GM21367 (cell line): ENCODE results near the gene POLR3GL.
A peak's percentile ranks its signal among the peaks of the same experiment; 100 is the strongest.

Experiments used
- ATAC-seq: cut with Tn5 transposase; IDR thresholded peaks from one replicate; pipeline ENCODE4 v1.9.1; 2021; ENCODE audit not compliant: unreplicated experiment

The POLR3GL gene

DNA sequence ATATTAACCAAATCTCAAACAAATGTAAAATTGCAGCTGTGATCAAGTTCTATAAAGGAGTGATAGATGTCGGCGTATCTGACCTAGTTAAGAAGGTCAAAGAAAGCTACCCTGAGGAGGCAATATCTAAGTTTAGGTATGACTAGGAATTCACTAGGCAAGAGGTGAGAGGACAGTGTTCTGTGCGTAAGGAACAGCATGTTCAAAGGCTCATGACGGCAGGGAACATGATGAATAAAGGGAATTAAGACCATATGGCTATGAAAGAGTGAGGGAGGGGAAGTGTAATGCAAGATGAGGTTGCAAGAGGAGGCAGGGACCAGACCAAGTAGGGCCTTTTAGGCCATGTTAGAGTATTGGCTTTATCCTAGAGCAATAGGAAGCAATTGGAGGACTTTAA lies 15.3 kb upstream of the POLR3GL start:
- ATAC-seq: no peak

DNA sequence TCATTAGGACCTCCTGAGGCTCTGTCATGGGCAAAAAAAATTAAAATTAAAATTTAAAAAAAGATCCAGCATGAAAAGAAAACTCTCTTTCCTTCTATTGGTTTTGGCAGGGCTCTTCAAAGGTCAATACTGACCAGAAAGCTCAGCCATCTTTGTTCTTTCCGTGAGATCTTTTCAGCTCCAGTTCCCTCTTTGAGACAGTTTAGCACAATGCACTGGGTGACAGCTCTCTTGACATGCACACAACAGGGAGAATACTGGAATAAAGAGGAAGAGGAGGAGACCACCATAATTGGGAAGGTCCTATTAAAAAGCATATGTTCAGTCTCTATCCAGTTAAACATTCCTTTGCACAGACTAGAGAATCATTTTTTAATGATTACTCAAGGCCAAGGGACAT lies 13.0 kb upstream of the POLR3GL start:
- no peak for ATAC-seq

DNA sequence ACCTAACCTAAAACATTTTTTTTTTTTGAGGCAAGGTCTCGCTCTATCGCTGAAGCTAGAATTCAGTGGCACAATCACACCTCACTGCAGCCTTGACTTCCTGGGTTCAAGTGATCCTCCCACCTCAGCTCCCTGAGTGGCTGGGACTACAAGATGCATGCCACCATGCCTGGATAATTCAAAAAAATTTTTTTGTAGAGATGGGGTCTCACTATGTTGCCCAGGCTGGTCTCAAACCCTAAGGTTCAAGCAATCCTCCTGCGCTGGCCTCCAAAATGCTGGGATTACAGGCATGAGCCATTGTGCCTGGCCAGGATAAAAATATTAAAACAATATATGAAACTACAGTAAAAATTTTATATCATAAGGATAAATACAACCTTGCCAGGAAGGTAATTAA lies 11.6 kb upstream of the POLR3GL start:
- no peak for ATAC-seq

DNA sequence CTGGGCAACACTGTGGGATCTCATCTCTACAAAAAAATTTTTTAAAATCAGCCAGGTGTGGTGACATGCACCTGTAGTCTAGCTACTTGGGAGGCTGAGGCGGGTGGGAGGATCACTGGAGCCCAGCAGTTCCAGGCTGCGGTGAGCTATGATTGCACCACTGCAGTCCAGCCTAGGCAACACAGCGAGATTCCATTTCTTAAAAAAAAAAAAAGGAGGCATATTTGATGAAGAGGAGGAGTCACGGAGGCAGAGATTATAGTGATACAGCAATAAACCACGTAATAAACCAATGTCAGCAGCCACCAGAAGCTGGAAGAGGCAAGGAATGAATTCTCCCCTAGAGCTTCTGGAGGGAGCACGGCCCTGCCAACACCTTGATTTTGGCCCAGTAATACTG lies 10.6 kb upstream of the POLR3GL start:
- no peak for ATAC-seq

DNA sequence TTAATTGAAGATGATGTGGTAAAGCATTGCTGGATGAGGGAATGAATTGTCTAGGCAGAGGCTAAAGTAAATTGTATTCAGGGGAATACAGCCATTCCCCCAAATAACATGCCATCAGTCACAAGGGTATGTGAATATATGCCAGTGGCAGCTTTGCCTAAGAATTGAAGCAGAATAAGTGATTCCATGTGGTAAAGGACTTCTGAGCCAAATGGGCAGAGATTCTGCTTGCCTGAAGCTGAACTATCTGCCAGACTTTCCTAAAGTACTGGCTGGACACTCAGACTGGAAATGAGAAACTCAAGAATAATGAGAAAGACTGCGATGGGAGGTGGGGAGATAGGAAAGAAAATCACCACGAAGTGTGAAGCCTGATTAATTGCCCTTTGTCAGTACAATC lies 9.1 kb upstream of the POLR3GL start:
- no peak for ATAC-seq

DNA sequence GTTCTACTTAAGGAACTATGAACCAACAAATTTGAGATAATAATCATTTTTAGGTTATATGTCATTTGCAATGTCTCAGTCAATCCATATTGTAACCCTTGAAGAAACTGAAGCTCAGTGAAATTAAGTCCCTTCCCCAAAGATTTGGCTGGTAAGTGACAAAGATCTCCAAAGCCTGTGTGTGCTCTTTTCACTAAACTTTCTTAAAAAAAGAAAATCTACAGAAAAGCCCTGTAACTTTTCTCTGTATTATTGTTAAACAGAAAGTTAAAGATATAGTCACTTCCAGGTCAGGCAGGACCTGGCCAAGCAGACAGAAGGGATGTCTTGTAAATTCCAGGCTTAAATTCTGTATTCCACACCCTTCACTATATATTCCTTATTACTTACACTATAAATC lies 8.1 kb upstream of the POLR3GL start:
- ATAC-seq: no peak

DNA sequence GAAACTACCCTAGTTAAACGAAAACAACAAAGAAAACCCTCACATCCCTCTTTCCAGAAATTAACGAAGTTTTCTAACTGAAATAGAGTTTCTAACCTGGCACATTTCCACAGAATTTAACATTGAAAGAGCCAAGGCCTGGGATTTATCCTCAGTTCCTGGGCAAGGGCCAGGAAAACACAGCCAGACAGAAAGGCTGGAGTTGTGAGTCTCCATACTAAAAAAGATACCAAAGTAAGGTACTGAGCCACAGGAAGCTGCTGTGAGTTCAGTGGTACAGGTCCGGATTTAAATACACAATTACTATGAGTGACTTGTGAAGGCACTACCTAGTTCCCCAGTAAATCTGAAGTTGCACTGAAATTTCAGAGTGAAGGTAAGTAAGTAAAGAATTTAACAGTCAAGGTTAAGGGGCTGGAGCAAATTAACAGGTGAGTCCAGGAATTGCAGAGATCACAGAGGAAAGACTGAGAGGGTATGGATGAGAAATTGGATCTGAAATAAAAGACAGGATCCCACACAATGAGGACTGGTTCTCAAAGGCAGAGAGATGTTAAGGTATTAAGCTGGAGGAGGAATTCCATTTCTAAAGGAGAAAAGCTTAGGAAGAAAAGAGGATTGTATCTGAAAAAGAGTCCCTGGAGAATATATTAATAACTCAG lies 7.6 kb upstream of the POLR3GL start:
- ATAC-seq: no peak

DNA sequence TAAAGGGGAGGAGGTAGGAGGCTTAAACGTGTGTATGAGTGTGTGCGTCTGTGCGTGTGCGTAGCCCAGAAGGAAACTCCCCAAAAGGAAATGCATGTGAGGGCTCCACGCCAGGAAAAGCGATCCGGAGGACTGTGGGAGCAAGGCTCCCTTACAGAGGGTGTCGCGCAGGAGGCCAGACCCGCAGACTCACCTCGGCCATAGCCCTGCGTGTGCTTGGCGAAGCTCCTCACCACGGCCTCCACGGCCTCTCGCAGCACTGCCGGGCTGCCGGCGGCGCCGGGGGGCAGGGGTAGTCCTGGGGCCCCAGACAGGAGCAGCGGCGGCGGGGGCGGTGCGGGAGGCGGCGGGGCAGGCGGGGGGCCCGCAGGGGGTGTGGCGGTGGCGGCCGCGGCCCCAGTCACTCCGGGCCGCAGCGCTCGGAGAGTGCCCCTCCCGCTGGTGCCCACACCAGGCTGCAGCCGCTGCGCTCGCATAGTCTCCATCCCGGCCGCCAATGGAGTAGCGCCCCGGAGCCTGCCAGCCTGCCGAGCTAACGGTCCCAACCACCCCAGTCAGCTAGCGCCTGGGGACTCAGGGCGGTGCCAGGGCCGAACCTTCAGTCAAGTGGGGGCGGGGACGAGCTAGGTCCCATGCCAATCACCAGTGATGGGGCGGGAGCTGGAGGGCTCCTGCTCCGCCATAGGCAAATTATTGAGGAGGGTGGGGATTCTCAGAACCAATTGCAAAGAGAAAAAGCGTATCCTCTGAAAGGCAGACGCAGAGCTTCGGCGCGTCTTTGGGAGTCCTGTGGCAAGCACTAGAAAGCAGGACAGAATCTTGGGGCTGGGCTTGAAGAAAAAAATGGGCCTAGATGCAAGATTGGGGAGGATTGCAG lies 6.8 kb upstream of the POLR3GL start, which contains the start of gene LIX1L:
LIX1L (minus strand) TSS at position 575 of the 877 bp plus-strand sequence; CDS start at position 485, 90 bp downstream.
- ATAC-seq: peak; percentile 77

DNA sequence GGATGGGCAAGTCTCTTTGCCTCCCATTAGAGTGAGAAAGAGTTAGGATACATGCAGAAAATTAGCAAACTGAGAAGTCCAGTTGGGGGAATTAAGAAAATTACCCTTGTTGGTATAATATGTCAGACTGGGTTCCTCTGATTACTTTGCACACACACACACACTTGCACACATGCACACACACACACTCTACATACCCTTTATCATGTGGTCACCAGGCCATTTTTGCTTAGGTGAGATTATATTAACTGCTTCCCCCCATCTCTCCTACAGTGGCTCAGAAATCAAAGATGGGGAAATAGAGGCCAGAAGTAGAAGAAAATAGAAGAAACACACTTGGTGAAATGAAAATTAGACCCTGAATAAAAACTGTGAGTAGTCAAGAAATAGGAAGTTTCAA lies 5.8 kb upstream of the POLR3GL start:
- no peak for ATAC-seq

DNA sequence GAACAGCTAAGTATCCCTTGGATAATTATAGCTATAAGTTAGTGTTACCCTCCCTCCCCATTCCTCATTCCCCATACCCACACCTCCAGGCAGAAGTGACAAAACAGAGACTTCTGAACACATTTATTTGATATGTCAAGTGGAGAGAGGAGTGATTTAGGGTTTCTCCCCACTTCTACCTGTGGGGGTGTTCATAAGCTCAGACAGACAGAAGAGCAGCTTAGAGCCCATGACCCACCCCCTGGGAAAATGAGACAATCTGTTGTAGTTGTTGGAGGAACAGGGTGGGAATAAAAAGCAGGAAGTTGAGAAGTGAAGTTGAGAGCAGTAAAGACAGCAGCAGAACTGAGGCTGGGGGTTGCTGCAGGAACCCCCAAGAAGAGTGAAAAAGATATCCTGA lies 5.2 kb upstream of the POLR3GL start:
- ATAC-seq: no peak

DNA sequence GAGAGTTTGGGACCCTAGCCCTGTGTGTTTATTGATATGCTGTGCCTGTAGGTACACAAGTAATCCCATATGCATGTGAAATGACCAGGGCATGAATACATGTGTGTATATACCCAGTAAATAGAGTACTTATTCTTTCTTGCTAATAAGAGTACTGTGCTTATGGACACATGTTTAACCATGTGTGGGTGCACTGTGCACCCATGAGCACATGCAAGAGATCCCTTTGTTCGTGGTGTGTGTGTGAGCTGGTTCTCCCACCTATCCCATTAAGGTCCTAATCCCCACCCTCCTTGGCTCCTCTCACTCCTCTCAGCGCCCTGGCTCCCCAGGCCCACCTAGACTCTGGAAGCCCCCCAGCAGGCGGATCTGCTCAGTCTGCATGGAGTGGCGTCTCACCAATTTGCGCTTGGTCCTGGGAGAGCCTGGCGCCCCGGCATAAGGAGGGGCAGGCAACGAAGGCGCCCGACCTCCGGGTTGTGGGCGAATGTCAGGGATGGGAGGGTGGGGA lies 4.5 kb upstream of the POLR3GL start:
- ATAC-seq: no peak

DNA sequence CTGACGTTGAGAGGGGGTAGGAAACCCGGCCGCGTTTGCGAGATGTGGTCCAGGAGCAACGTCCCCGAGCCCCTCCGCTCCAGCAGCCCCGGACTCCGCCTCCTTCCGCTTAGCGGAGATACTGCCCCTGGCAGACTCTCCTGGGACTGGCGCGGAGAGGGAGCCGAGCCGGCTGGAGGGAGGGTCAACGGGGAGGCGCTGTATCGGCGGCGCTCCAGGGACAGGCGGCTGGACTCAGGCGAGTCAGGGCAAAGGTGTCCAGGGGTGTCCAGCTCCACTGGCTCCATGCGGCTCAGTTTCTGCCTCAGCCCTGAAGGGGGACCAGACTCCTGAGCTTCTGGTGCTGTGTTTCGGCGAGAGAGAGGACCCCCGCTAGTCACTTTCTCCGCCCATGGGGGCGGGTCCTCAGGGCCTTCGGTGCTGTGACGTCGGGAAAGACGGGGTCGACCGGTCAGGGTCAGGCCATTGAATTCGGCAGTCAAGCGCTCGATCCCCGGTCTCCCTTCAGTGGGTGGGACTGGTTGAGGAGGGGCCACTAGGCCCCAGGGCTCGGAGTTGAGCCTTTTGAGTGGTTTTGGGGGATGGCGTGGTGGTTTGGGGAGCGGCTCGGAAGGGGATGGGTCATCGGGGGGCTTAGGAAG lies 3.9 kb upstream of the POLR3GL start:
- ATAC-seq: no peak

DNA sequence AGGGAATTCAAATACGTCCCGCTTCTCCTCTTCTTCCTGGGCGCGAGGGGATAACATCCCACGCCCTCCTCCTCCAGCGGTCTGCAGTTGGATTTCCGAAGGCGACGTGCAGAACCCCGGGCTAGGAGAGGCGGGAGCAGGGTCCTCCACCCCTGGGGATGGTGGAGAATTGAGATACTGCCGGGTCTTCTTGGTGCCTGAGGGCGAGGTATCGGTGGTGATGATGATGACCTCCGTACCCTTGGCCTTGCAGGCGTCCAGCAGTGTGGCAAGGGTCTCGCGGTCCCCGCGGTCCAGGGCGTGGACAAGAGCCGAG lies 3.4 kb upstream of the POLR3GL start:
- no peak for ATAC-seq

DNA sequence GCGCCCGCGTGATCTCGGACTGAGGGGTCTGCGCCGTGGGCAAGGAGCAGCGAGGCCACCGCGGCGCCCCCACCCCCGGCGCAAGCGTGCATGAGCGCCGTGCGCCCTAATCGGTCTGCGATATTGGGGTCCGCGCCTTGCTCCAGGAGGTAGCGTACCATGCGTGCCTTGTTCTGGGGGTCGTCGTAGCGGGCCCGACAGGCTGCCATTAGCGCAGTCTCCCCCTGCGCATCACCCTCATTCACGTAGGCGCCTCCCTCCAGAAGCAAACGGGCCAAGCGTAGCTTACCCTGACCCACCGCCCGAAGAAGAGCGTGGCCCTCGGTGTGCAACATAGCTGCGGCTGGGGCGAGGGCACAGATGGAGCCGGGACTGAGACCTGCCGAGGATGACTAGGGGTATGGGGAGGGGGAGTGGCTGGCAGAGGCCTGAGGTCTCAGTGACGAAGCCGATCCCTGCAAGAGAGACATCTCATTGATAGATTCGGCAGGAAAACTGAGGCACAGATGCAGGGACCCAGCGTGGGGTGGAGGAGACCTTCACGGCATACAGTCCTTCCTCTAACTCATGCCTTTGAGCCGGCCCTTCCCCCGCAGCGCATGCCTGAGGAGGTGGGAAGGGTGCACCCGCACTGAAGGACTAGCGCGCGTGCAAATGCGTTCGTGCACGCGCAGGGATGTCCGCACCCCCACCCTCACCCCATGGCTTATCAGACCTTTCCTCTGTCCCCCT lies 2.9 kb upstream of the POLR3GL start:
- no peak for ATAC-seq

DNA sequence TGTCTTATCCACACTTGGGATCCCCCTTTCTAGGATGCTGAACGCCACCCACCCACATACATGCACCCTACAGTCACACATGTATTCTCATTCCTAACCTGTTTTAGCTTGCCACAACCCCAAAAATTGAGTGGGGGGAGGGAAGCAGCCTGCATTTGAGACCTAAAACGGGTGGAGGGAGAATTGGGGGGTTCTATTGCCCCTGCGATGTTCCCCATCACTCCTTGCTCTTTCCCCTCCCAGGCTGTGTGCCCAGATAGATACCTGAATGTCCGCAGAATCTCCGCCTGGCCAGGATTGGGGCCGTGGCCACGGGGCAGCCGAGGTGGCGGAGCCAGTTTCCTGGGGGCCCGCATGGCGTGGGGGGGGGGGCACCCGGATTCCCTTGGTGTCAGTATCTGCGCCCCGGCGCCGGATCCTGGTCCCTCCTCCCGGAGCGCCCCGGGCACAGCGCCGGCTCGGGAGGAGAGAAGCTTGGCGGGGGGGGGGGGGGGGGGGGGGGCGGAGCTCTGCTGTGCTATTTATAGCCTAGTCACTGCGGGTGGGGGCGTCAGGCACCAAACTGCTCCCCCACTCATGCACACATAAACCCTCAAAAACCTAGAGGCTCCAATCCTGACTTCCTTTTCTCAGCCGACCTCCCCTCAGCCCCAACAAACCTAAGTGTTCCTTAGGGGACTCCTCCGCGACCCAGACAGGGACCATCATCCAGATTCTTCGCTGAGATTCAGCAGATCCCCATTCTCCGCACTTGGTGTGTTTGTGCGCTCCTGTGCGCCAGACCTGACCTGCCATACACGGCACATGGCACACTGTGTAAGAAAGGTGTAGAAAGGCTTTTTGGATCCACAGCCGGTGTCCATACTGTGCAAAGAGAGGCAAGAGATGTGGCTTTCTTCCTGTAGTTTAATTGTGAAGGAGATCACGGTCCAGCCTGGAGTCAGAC lies 2.1 kb upstream of the POLR3GL start:
- no peak for ATAC-seq

DNA sequence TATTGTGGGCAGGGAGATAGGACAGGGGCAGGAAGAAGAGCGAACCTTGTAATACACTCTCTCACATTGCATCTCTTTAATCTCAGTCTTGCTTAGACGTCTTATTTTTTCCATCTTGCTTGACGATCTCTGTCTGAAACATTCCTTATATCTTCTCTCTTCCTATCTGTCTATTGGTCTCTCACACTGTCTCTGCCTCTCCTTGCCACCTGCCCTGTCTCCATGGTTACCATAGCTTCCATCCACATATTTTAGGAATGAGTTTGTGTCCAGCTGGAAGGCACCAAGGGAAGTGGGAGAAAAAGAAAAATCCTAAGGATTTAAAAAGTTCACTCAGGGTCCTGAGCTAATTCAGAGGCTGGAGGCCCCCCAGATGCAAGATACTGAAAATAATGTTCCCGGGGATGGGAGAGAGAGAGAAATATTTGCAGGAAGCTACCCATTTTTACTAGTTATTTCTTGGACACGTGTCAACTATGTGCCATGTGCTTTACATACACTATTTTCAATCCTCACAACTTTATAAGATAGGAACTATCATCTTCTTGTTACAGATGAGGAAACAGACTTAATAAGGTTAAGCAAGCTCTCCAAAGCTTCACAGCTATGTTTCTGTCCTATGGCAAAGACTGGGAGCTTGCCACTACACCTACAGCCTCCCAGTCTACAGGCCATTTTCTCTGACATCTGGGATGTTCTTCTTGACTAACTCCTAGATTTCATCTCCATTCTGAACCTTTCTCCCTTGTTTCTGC lies 1.0 kb upstream of the POLR3GL start:
- ATAC-seq: no peak

DNA sequence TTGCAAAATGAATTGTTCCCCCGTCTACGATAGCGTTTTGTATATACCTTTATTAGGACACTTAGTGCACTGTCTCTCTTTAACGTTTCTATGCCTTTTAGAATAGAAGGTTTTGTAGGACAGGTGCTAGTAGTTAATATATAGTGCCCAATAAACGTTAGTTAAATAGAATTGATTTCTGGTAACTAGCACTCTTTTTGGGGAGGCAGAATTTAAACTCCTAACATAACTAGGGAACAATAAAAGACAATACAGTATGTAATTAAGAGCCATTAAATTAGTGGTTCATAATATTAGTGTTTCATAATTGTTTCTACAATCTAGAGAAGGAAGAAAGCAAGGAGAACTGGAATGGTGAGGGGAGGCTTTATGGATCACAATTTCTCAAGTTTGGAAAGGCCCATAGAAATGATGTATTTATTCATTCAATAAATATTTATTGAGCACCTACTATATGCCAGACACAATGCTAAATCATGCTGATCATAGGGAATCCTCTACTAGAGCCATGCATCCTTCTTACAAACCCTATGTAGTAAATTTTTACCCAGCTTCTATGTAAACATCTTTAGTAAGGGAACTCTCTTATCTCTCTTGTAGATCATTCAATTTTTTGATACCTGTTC lies 742 bp downstream of the POLR3GL start:
- no peak for ATAC-seq

DNA sequence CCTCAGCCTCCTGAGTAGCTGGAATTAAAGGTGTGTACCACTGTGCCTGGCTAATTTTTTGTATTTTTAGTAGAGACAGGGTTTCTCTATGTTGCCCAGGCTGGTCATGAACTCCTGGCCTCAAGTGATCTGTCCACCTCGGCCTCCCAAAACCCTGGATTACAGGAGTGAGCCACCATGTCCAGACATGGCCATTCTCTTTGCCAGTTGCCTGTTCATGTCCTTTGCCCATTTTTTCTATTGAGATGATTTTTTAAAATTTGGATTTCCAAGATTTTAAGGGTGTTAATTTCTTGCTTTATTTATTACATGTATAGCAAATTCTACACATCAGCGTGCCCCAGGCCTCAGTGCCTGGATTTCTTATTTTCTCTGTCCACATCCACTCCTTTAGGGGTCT lies 2.8 kb downstream of the POLR3GL start:
- no peak for ATAC-seq

DNA sequence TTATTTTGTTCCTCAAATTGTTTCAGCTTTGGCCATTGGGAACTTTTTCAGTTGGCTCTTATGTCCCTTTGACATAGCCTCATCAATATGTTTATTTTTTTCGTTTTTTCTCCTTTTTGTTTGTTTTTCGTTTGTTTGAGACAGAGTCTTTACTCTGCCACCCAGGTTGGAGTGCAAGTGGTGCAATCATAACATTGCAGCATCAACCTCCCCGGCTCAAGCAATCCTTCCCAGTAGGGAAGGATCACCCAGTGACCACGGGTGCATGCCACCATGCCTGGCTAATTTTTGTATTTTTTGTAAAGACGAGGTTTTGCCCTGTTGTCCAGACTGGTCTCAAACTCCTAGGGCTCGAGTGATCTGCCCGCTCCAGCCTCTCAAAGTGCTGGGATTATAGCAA lies 8.1 kb downstream of the POLR3GL start:
- no peak for ATAC-seq
